GM21447 (cell line): ENCODE data around the gene TUBB1.
"Not testable (repeated sequence)": the region's sequence is repeated elsewhere in the genome, so short reads cannot be mapped to it uniquely, and the experiment has no call there.

Experiments used
- ATAC-seq: cut with Tn5 transposase; IDR thresholded peaks from one replicate; pipeline ENCODE4 v1.9.1; 2021; ENCODE audit not compliant: unreplicated experiment

TUBB1 gene

GRCh38 chr20:59018817-59019216 is 412 bp upstream of the TUBB1 start:
- no peak for ATAC-seq

- ATAC-seq: no peak
Observed at GRCh38 chr20:59020938-59021551, 1.8 kb downstream of the TUBB1 start.

- ATAC-seq: no peak
Observed at GRCh38 chr20:59022754-59023153, 3.5 kb downstream of the TUBB1 start.

- no peak for ATAC-seq
Observed at GRCh38 chr20:59023616-59024015, 4.4 kb downstream of the TUBB1 start.

- no peak for ATAC-seq
Observed at GRCh38 chr20:59024111-59024530, 4.9 kb downstream of the TUBB1 start.

- no peak for ATAC-seq
Observed at GRCh38 chr20:59025086-59025485, 5.9 kb downstream of the TUBB1 start.

- no peak for ATAC-seq
Observed at GRCh38 chr20:59025511-59025910, 6.3 kb downstream of the TUBB1 start.

- ATAC-seq: no peak
Observed at GRCh38 chr20:59026904-59027740, 7.9 kb downstream of the TUBB1 start.

GRCh38 chr20:59027741-59028320 is 8.6 kb downstream of the TUBB1 start:
- ATAC-seq: no peak

- no peak for ATAC-seq
Observed at GRCh38 chr20:59028812-59029211, 9.6 kb downstream of the TUBB1 start.

- no peak for ATAC-seq
Observed at GRCh38 chr20:59030911-59031563, 11.8 kb downstream of the TUBB1 start.

GRCh38 chr20:59031564-59032022 is 12.4 kb downstream of the TUBB1 start:
- ATAC-seq: peak; percentile 6

- ATAC-seq: peak; percentile 83
Observed at GRCh38 chr20:59032023-59032712, 12.9 kb downstream of the TUBB1 start, which contains the start of gene ATP5F1E. Gene ATP5F1E (minus strand): TSS chr20:59032335. CDS start chr20:59032251, 84 bp downstream.

- ATAC-seq: no peak
Observed at GRCh38 chr20:59032713-59033059, 13.5 kb downstream of the TUBB1 start.

GRCh38 chr20:59033093-59033492 is 13.9 kb downstream of the TUBB1 start:
- ATAC-seq: no peak

GRCh38 chr20:59033616-59034165 is 14.5 kb downstream of the TUBB1 start:
- ATAC-seq: no peak

GRCh38 chr20:59035381-59035780 is 16.2 kb downstream of the TUBB1 start:
- ATAC-seq: no peak

GRCh38 chr20:59037386-59037785 is 18.2 kb downstream of the TUBB1 start:
- ATAC-seq: no peak

GRCh38 chr20:59039233-59039632 is 20.0 kb downstream of the TUBB1 start:
- no peak for ATAC-seq

- ATAC-seq: no peak
Observed at GRCh38 chr20:59040667-59041066, 21.4 kb downstream of the TUBB1 start.

- not testable (repeated sequence) for ATAC-seq
Observed at GRCh38 chr20:59041487-59041886, 22.3 kb downstream of the TUBB1 start.
